H54 (cell line): ENCODE data around the gene LPCAT4.
"Not testable (repeated sequence)": the region's sequence is repeated elsewhere in the genome, so short reads cannot be mapped to it uniquely, and the experiment has no call there.

Experiments used
- DNase-seq: peaks from one replicate; pipeline ENCODE4 v3.0.0; 2011; ENCODE audit warnings: low spot score, mixed read lengths; ENCODE audit not compliant: insufficient read length
- FAIRE-seq: peaks from 3 replicates; lab custom pipeline; 2011; peaks lifted over from hg19 to GRCh38; lab: Jason Lieb, UNC
- POLR2A ChIP-seq: IDR thresholded peaks from 2 replicates; pipeline ENCODE4 v1.6.1; 2011; ENCODE audit warnings: low read depth, mild to moderate bottlenecking, low read length

LPCAT4 gene, protein sequence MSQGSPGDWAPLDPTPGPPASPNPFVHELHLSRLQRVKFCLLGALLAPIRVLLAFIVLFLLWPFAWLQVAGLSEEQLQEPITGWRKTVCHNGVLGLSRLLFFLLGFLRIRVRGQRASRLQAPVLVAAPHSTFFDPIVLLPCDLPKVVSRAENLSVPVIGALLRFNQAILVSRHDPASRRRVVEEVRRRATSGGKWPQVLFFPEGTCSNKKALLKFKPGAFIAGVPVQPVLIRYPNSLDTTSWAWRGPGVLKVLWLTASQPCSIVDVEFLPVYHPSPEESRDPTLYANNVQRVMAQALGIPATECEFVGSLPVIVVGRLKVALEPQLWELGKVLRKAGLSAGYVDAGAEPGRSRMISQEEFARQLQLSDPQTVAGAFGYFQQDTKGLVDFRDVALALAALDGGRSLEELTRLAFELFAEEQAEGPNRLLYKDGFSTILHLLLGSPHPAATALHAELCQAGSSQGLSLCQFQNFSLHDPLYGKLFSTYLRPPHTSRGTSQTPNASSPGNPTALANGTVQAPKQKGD

DNA sequence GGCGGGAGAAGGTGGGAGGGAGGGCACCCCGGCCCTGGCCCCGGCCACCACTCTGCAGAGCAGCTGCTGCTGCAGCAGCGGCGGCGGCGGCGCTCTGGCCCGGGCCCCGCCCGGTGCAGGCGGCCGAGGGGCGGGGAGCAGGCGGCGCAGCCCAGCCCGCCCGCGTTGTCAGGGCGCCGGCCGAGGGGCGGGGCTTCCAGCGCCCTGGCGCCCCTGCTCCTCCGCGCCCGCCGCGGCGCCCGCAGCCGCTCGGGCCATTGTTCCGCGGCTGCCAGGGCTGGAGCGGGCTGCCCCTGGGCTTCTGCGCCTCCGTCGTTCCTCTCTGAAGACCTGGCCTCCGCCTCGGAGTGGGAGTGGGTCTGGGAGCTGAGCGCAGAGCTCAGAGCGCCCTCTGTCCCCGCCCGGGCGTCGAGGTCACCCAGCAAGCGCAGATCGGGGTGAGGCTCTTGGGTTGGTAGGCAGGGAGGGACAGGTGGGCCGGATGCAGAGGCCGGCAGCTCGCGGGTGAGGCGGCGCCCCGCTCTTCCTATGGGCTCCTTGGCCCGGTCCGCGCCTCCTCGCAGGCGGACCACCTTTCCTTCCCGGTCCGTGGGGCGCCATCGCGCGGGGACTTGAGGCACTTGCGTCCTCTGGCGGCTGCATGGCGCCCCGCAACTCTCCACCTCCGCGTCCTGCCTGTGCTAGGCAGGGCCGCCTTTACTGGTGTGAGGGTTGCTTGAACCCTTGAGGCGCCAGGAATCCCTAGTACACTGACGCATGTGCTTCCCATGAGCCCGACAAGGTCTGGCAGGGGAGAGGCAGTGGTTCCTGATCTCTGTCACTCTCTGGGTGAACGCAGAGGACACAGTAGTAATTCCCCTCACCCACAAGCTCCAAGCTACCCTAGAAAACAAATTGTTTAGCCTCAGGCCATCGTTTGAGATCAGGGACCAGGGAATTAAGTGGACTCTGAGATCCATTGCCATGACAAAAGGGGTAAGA, at the start of gene LPCAT4:
LPCAT4 (minus strand) TSS at position 96 of the 981 bp plus-strand sequence. CDS start 96 bp downstream, outside the sequence.
- peak; percentile 64; the same call in 1 of the 2 replicates for TF ChIP-seq POLR2A
- DNase-seq, result peak; percentile 87
- FAIRE-seq, result peak; percentile 6

DNA sequence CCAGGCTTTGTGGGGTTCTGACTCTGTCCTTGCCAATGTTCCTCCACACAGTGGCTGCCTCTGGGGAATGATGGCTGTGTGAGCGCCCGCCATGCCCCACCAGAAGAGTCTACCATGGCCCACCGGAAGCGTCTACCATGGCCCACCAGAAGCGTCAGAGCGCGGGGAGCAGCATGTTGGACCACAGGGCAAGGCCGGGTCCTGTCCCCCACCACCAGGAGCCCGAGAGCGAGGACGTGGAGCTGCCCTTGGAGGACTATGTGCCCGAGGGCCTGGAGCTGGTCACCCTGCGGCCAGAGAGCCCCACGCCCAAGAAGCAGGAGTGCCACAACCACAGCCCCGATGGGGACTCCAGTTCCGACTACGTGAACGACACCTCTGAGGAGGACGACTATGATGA, 42.5 kb upstream of the LPCAT4 start:
- FAIRE-seq, DNase-seq: not testable (repeated sequence)

DNA sequence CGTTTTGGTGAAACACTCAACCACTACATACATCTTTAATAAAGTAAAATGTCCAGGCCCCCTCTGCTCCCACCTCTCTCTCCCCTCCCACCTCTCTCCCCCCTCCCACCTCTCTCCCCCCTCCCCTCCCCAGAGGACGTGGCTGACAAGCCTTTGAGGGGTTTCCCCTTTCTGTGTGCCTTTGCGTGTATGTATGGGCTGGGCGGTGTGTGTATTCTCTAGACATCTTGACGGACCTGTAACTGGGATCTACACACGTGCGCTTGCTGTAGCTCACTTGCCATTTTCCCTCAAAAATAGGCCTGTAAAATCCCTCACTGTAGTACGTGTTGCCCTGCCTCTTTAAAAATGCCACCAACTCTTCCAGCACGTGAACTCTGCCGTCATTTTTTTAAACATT, 42.0 kb upstream of the LPCAT4 start:
- not testable (repeated sequence) for FAIRE-seq, DNase-seq

DNA sequence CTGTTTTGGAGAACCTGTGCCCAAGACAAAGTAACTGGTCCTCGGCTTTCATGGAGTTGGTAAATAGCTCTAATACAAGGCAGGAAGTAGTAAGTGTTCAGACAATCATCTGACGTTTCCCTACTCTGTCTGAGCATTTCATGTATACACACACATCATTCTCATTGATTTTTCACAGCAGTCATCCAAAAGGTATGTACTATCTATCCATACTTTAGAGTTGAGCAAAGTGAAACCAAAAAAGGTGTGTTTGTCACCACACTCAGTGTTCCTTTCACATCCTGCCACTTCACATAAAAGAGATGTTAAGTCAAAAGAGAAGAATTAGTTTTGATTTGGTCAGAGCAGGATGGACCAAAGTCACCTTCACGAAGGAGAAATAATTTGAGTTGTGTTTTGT, 36.9 kb upstream of the LPCAT4 start:
- FAIRE-seq, DNase-seq: not testable (repeated sequence)

DNA sequence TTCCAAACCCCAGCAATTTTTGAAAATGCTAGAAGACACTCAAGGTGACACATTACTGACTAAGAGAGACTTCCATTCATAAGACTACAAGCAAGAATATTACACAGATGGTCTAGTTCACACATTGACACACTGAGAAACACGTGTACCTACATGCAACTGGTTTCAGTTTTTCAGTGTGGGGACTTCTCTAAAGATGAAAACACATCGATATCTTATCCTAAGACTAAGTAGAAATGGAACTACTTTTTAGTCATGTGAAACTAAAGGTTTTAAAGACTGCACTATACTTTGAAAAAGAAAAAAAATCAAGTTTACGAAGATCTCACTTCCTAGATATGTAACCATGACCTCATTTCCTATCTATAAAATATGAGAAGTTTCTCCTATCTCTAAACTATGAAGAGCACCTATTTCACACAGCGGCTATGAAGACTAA, 36.2 kb upstream of the LPCAT4 start:
- FAIRE-seq, result peak; percentile 6

DNA sequence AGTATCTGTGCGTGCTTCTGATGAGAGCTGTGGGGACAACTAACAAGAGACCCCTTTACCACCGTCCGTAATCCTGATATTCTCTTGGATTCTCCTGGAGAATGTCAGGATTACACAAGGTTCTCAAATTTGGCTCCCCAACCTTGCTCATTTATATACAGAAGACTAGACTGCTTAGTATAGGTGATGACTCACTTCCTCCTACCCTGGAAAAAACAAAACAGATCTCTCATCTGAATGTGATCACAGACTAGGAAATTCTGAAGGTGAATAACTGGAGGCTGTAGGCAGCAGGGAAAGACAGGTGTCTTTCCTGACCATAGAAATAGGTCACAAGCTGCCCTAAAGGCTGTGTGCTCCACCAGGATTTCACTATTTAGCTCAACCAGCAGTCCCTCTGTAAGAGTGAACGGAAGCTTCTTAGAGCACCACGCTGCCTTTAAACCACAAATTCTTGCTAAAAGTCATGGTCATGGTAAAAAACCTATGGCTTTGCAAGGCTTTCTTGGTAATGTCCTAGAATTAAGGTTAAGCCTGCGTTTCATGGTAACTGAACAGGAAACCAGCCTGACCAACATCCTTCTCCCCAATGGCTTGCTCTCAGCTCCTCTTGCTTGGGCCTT, 30.8 kb upstream of the LPCAT4 start:
- peak; percentile 98 for FAIRE-seq
- not testable (repeated sequence) for DNase-seq

More for the DNA sequence above, 36.2 kb upstream of the LPCAT4 start:
- not testable (repeated sequence) for DNase-seq

DNA sequence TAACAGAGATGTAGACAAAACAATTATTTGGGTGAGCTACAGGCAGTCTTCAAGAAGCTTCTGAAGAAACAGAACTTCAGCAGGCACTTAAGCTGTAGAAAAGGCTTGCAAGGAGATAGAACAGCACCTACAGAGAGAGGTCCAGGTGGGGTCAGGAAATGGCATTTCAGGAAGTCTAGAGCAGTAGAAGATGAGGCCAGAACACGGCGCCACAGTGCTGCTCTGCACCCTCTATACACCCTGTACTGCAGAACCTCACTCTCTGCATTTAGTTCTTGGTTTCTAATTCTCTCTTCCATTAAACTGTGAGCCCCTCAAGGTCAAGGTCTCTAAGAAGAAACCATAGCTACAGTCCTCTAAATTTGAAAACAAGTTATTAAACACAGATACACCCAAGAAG, 26.0 kb upstream of the LPCAT4 start:
- not testable (repeated sequence) for FAIRE-seq

DNA sequence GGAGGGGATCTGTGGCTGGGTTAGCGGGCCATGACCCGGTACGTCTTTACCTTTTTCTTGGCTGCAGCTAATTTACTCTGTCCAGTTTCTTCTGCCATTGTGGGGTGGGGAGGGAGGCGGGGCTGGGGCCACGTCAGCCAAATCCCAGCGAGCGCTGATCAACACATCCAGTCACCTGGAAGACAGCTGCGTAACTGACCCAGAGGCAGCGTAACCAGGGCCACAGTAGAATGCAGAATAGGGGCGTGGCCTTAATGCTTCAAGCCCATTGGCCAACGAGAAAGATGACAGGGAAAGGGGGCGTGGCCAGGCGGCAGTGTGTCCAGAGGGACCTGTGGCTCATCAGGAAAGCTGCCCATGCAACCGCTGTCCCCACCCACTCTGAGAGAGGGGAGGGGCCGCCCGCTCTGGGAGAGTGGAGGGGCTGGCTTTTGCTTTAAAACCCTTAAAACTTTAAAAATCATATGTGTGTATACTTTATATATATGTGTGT, 22.6 kb upstream of the LPCAT4 start:
- FAIRE-seq, DNase-seq: not testable (repeated sequence)

More for the DNA sequence above, 26.0 kb upstream of the LPCAT4 start:
- not testable (repeated sequence) for DNase-seq

DNA sequence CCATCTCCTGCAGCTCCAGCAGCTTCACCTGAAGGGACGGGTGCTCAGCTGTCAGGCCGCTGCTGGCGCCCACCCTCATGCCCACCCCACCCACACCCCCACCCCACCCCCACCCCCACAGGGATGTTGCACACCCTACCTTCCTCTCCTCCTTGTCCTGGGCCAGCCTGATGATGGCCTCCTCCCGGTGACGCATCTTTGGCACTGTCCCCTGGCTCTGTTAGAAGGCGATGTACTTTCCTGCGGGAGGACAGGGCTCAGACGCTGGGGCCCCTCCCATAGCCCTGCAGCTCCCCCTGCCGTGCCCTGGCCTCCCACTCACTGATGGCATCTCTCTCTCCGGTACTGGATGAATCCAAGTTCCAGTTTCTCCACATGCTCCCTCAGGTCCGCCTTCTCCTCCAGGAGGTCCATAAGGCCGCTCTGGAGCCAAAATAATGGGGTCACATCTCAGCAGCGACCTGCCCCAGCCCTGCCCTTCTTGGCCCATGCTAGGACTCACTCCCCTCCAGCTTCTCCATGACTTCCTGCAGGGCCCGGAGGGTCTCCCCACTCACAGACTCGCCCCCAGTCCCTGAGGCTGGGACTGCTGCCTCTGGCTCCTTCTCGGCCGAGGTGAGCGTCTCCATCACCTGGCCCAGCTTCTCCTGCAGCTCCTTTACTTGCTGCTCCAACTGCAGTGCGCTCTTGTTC, 15.0 kb upstream of the LPCAT4 start:
- DNase-seq, FAIRE-seq: not testable (repeated sequence)

DNA sequence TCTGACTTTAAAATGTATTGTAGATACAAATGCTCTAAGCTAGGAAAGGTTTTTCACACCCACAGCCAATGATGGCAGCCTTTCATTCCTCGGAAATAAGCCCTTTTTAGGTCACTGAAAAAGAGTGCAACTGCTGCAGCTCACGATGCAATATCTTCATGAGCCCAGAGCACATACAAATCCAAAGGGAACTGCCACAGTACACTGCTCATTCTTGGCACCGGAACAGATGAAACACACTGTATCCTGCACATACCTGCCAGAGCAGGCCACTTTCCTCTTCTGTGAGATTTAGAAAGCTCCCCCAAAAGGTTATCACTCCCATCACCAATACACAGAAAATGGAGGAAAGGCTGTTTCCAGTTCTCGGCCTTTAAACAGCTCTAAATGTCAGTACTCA, 13.5 kb upstream of the LPCAT4 start:
- not testable (repeated sequence) for FAIRE-seq, DNase-seq

DNA sequence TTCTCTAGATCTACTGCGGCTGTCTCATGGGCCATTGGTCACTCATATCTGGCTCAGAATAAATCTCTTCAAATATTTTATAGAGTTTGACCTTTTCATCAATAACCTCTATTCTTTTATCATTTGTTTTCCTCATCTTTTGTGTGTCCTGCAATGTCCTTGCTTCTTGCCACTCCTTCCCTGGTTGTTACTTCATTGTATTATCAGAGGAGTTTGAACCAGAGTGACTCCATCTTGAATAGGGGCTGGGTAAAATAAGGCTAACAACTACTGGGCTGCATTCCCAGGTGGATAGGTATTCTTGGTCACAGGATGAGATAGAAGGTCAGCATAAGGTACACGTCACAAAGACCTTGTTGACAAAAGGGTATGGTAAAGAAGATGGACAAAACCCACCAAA, 9.9 kb upstream of the LPCAT4 start:
- no peak for FAIRE-seq
- no peak for DNase-seq
- TF ChIP-seq POLR2A, result no peak

DNA sequence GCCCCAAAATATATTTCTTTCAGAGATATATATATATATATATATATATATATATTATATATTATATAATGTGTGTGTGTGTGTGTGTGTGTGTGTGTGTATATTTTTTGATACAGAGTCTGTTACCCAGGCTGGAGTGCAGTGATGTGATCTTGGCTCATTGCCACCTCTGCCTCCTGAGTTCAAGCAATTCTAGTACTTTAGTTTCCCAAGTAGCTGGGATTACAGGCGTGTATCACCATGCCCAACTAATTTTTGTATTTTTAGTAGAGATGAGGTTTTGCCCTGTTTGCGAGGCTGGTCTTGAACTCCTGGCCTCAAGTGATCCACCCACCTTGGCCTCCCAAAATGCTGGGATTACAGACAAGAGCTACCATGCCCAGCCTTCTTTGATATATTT, 8.5 kb upstream of the LPCAT4 start:
- not testable (repeated sequence) for DNase-seq, FAIRE-seq

DNA sequence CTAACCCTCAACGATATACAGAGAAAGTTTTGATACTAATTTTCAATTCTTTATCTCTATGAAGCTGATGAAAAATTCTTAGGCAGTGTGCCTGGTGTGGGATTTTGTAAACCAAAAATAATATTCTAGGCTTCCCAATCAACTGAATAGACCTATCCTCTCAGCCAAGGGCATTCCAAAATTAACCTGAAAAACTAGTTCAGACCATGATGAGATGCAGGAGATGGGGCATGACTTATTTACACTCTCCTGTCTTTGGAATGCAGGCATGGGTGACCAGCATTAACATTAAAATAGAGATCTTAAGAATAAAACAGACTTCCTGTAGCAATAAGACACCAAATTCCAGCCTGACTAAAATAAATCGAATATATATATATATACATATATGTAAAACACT, 7.8 kb upstream of the LPCAT4 start:
- no peak for TF ChIP-seq POLR2A
- FAIRE-seq, result no peak
- no peak for DNase-seq
